Measurements from ENCODE around the gene GALNT2. TPM values are rescaled to one million over a fixed set of nuclear protein-coding genes. Genes with fewer than 3 reads are reported as not detected.

The GALNT2 gene
- total RNA-seq, 2 experiments from 2014 or later = 59.8 to 62.4 TPM

- no peak overlapping the region for H3K27ac Mint-ChIP-seq
- H3K36me3 Mint-ChIP-seq (ENCODE audit: low read depth) = peaks cover 27% of the 10 kb centered on the region
- intact Hi-C loops (cut with micrococcal nuclease) = no loop called here
- no peak overlapping the region for H3K4me3 Mint-ChIP-seq
- peaks cover 28% of the 10 kb centered on the region for H3K4me1 Mint-ChIP-seq (ENCODE audit: low read depth)
- CTCF ChIA-PET = no interaction called here
- no peak for DNase-seq
- H3K9me3 Mint-ChIP-seq = no peaks in the 10 kb centered on the region
- no peaks in the 10 kb centered on the region for H3K27me3 Mint-ChIP-seq (ENCODE audit: low read depth)
Observed at GRCh38 chr1:230278871-230279582, 212.0 kb downstream of the GALNT2 start.

DNA sequence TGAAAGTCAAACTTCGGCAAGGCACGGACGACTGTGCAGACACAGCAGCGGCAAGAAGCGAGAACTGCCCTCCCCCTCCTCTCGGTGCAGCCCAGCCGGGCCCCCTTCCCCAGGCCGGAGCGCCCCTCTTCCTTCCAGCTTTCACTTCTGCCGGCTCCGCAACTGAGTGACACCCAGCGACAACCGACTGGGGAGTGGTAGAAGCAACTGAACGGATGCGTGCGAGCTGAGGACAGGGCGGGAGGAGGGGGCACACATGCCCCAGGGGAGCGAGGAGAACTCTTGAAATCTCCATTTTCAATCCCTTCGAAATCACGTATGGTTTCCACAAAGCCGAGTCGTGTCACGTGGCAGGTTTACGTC, 212.5 kb downstream of the GALNT2 start:
- CTCF ChIA-PET = no interaction called here
- Mint-ChIP-seq H3K4me3 (no peak overlapping the region), H3K27ac (no peak overlapping the region), H3K36me3 (ENCODE audit: low read depth) (peaks cover 25% of the 10 kb centered on the region), H3K9me3 (no peaks in the 10 kb centered on the region), H3K4me1 (ENCODE audit: low read depth) (peaks cover 24% of the 10 kb centered on the region), H3K27me3 (ENCODE audit: low read depth) (no peaks in the 10 kb centered on the region)
- intact Hi-C loops (cut with micrococcal nuclease) = no loop called here
- DNase-seq = no peak

GRCh38 chr1:230280054-230280795, 213.2 kb downstream of the GALNT2 start:
- Mint-ChIP-seq H3K27me3 (ENCODE audit: low read depth) (no peaks in the 10 kb centered on the region), H3K36me3 (ENCODE audit: low read depth) (peaks cover 25% of the 10 kb centered on the region), H3K4me3 (no peak overlapping the region), H3K9me3 (no peaks in the 10 kb centered on the region), H3K4me1 (ENCODE audit: low read depth) (peaks cover 24% of the 10 kb centered on the region), H3K27ac (no peak overlapping the region)
- CTCF ChIA-PET = interaction anchor here (0.6 kb wide), 1 partner anchor 9 kb away, joined by 3 read pairs; no protein-coding TSS in a partner anchor
- intact Hi-C loops (cut with micrococcal nuclease) = no loop called here
- no peak for DNase-seq

DNA sequence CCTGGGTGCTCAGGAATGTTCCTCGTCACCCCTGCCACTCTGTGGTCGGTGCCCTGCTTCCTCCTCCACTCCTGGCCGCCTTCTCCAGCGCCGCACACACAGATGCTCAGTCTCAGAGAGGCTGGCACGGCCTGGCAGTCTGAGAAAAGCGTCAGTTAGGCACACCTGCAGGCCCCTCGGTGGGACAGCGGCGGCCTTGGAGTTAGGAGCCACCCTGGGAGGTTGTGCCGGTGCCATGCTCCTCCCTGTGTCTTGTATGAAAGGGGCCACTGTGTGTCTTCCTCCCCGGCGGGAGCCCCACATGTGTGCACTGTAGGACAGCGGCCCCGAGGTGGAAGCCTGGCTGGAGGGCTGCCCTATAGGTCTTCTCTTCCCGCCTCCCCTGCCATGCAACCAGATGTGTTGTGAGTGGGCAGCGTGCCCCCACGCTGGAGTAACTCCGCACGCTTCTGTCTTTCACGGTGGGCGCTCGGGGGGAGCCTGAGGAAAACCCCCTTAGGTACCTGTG, 213.9 kb downstream of the GALNT2 start:
- Mint-ChIP-seq H3K36me3 (ENCODE audit: low read depth) (peaks cover 25% of the 10 kb centered on the region), H3K27ac (no peak overlapping the region)
- intact Hi-C loops (cut with micrococcal nuclease) = no loop called here

DNA sequence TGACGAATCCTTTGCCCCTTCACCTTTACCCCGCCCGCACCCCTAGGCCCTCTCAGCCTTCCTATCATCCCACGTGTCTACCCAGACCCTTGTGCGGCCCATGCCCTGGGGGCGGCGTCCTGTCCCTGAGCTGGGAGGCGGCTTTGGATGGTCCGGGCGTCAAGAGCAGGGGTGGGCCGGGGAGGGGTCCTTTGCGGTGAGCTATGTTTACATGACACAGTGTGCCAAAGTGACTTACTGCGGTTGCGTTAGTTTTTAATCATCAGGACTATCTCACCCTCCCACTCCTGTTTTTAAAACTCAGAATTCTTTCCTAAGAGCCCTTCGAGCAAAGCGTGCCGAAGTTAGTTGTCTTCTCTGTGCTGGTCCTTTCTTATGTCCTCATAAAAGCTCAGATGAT, 214.5 kb downstream of the GALNT2 start:
- CTCF ChIA-PET = interaction anchor here (1.1 kb wide), 1 partner anchor 11 kb away, joined by 3 read pairs; no protein-coding TSS in a partner anchor
- Mint-ChIP-seq H3K4me3 (no peak overlapping the region), H3K27ac (no peak overlapping the region), H3K27me3 (ENCODE audit: low read depth) (no peaks in the 10 kb centered on the region), H3K9me3 (no peaks in the 10 kb centered on the region), H3K36me3 (ENCODE audit: low read depth) (peaks cover 23% of the 10 kb centered on the region), H3K4me1 (ENCODE audit: low read depth) (peaks cover 22% of the 10 kb centered on the region)
- no peak for DNase-seq
- intact Hi-C loops (cut with micrococcal nuclease) = no loop called here

More for the DNA sequence above, 213.9 kb downstream of the GALNT2 start:
- Mint-ChIP-seq H3K4me3 (no peak overlapping the region), H3K9me3 (no peaks in the 10 kb centered on the region), H3K27me3 (ENCODE audit: low read depth) (no peaks in the 10 kb centered on the region), H3K4me1 (ENCODE audit: low read depth) (peaks cover 24% of the 10 kb centered on the region)
- CTCF ChIA-PET = interaction anchor here (1.1 kb wide), 1 partner anchor 11 kb away, joined by 3 read pairs; no protein-coding TSS in a partner anchor
- no peak for DNase-seq

DNA sequence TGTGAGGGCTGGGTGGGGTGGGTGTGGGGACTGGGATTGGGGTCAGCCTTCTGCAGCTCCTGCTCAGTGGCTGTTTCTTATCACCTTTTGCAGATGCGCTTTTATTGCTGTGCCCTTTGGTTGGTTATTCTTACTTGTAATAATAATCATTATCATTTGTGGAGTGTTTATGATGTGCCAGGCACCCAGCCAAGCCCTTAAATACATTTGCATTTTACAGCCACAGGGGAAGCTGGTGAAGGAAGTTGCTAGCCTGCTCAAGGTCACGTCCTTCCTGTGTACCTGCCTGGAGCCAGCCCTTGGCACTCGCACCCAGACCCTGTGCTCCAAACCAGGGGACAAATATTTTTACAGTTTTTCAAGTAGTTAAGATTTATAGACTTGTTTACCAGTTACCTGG, 215.1 kb downstream of the GALNT2 start:
- Mint-ChIP-seq H3K27ac (no peak overlapping the region), H3K4me1 (ENCODE audit: low read depth) (peaks cover 17% of the 10 kb centered on the region), H3K27me3 (ENCODE audit: low read depth) (no peaks in the 10 kb centered on the region), H3K4me3 (no peak overlapping the region), H3K36me3 (ENCODE audit: low read depth) (peaks cover 20% of the 10 kb centered on the region), H3K9me3 (no peaks in the 10 kb centered on the region)
- no peak for DNase-seq
- CTCF ChIA-PET = interaction anchor here (0.6 to 1.1 kb wide), 2 partner anchors 12 to 20 kb away, joined by 3 read pairs; no protein-coding TSS in a partner anchor
- intact Hi-C loops (cut with micrococcal nuclease) = no loop called here

GRCh38 chr1:230283678-230284077, 216.6 kb downstream of the GALNT2 start:
- Mint-ChIP-seq H3K4me1 (ENCODE audit: low read depth) (peaks cover 11% of the 10 kb centered on the region), H3K4me3 (no peak overlapping the region), H3K9me3 (no peaks in the 10 kb centered on the region), H3K27ac (no peak overlapping the region), H3K36me3 (ENCODE audit: low read depth) (peaks cover 11% of the 10 kb centered on the region), H3K27me3 (ENCODE audit: low read depth) (no peaks in the 10 kb centered on the region)
- intact Hi-C loops (cut with micrococcal nuclease) = no loop called here
- no peak for DNase-seq
- CTCF ChIA-PET = no interaction called here

DNA sequence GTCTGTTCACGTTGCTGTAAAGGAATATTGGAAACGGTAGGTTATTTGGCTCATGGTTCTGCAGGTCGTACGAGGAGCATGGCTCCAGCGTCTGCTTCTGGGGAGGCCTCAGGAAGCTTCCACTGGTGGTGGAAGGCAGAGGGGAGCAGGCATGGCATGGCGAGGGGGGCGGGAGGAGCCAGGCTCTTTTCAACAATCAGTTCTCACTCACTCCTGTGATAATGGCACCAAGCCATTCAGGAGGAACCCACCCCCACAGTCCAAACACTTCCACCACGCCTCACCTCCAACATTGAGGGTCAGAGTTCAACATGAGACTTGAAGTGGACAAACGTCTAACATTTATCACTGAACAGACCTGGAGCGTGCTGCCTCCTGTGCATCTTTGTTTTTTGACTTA, 217.9 kb downstream of the GALNT2 start:
- Mint-ChIP-seq H3K4me1 (ENCODE audit: low read depth) (peaks cover 11% of the 10 kb centered on the region), H3K9me3 (no peaks in the 10 kb centered on the region), H3K27me3 (ENCODE audit: low read depth) (no peaks in the 10 kb centered on the region), H3K27ac (no peak overlapping the region), H3K36me3 (ENCODE audit: low read depth) (peaks cover 5% of the 10 kb centered on the region), H3K4me3 (no peak overlapping the region)
- CTCF ChIA-PET = no interaction called here
- DNase-seq = no peak
- intact Hi-C loops (cut with micrococcal nuclease) = no loop called here

DNA sequence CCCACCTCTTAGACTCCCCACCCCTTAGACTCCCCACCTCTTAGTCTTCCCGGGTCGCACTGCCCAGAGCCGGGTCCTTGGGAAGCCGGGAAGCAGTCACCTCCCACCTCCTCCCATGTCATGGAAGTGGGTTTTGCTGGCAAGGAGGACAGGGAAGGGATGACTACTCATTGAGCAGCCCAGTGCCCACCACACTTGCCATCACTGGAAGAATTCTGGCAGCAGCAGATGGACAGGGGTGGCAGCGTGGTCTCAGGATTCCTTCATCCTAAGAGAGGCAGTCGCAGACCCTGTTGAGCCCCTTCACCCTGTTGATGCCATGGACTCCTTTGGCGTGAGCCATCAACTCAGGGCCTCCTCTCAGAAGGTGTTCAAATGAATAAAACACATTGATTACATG, 218.3 kb downstream of the GALNT2 start:
- H3K9me3 Mint-ChIP-seq = no peaks in the 10 kb centered on the region
- H3K4me1 Mint-ChIP-seq (ENCODE audit: low read depth) = peaks cover 11% of the 10 kb centered on the region
- H3K27ac Mint-ChIP-seq = no peak overlapping the region
- H3K4me3 Mint-ChIP-seq = no peak overlapping the region
- H3K36me3 Mint-ChIP-seq (ENCODE audit: low read depth) = peaks cover 4% of the 10 kb centered on the region
- DNase-seq = no peak
- CTCF ChIA-PET = no interaction called here
- no peaks in the 10 kb centered on the region for H3K27me3 Mint-ChIP-seq (ENCODE audit: low read depth)
- intact Hi-C loops (cut with micrococcal nuclease) = no loop called here

- intact Hi-C loops (cut with micrococcal nuclease) = no loop called here
- no peak for DNase-seq
- peaks cover 1% of the 10 kb centered on the region for H3K36me3 Mint-ChIP-seq (ENCODE audit: low read depth)
- H3K9me3 Mint-ChIP-seq = no peaks in the 10 kb centered on the region
- H3K4me1 Mint-ChIP-seq (ENCODE audit: low read depth) = peaks cover 9% of the 10 kb centered on the region
- CTCF ChIA-PET = no interaction called here
- H3K27ac Mint-ChIP-seq = no peak overlapping the region
- no peak overlapping the region for H3K4me3 Mint-ChIP-seq
- no peaks in the 10 kb centered on the region for H3K27me3 Mint-ChIP-seq (ENCODE audit: low read depth)
Observed at GRCh38 chr1:230286166-230286889, 219.3 kb downstream of the GALNT2 start.

- CTCF ChIA-PET = no interaction called here
- no peaks in the 10 kb centered on the region for H3K9me3 Mint-ChIP-seq
- no peak for DNase-seq
- H3K4me1 Mint-ChIP-seq (ENCODE audit: low read depth) = peaks cover 5% of the 10 kb centered on the region
- intact Hi-C loops (cut with micrococcal nuclease) = no loop called here
- peaks cover 2% of the 10 kb centered on the region for H3K27me3 Mint-ChIP-seq (ENCODE audit: low read depth)
- H3K27ac Mint-ChIP-seq = no peak overlapping the region
- peaks cover 1% of the 10 kb centered on the region for H3K36me3 Mint-ChIP-seq (ENCODE audit: low read depth)
- no peak overlapping the region for H3K4me3 Mint-ChIP-seq
Observed at GRCh38 chr1:230286890-230287269, 219.8 kb downstream of the GALNT2 start.

DNA sequence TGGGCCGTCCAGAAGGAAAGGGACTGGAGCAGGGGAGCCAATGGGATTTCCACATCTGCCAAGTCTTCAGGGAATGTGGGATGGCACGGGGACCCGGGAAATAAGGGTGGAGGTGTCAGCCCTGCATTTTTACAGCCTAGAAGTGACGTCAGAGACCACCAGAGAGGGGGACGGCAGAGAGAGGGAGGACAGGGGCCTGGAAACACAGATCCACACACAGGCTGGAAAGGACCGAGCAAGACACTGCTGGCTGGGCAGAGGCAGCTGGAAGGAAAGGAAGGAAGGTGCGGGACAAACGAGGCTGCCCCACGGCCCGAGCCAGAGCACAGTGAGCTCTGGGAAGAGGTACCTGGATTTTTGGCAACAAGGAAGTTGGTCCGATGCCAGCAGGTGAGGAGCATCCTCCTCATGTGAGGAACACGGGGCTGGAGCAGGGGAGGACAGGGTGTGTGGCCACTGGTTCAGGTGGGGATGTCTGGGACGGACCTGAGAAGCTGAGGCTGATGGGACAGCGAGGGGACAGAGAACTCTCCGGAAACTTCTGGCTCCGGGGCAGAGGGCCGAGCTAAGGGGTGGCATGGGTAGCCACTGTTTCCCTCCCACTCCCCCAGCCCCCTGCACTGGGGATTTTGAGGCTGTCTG, 220.8 kb downstream of the GALNT2 start:
- Mint-ChIP-seq H3K9me3 (no peaks in the 10 kb centered on the region), H3K4me3 (no peak overlapping the region), H3K4me1 (ENCODE audit: low read depth) (peaks cover 4% of the 10 kb centered on the region), H3K36me3 (ENCODE audit: low read depth) (no peaks in the 10 kb centered on the region), H3K27me3 (ENCODE audit: low read depth) (peaks cover 6% of the 10 kb centered on the region), H3K27ac (no peak overlapping the region)
- CTCF ChIA-PET = no interaction called here
- intact Hi-C loops (cut with micrococcal nuclease) = no loop called here
- DNase-seq = no peak
